HL-60/S4 (cell line): Measurements from ENCODE around the gene LACRT.

Experiments used
- in situ Hi-C: fragments of 300-500 bp; cut with MboI; formaldehyde crosslinking; loops from 2 replicates; pipeline ENCODE4 v1.14.3; 2022; ENCODE audit warnings: low sequenced_read_pairs

LACRT gene

DNA sequence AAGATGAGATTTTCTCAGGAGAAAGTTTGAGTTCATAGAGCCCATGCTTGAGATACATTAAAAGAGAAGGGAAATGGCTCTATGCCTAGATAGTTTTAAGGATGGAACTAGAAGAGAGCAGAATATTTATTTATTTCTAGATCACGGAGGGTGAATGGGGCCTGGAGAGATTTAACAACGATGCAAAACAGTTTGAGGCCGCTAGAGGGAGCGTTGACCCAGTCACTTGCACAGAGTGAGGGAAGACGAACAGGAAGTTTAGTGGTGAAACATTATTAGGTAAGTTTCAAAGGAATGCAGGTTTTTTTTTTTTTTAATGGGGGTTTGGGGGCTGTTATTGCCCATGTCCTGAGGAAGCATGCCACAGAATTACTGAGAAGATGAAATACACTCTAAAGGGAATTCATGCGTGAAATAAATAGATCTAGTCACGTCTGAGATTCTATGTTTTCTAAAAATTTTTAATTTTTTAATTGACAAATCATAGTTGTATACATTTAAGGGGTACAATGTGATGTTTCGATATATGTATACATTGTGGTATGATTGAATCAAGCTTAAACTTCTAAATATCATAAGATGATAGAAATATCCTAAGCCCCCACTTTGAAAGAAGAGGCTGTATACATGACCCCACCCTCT is 31.4 kb downstream of the LACRT start:
- in situ Hi-C loops: no loop called here

DNA sequence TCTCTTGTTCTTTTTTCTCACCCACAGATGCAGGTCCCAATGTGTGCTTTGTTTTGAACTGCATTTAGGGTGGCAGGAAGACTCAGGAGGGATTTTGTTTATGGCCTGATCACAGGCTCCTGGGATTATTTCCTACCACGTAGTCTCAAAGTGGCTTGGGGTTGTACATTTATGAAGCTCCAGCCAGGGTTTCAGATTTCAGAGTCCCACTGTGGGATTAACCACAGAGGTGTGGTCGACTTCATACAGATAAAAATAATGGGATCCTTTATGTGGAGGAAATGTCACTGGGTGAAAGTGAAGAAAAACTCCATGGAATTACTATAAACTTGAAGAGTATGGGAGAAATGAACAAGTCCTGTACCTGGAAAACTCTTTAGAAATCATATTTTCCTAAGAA is 32.0 kb downstream of the LACRT start:
- in situ Hi-C loops: no loop called here

GRCh38 chr12:54601841-54602240 is 32.9 kb downstream of the LACRT start:
- in situ Hi-C loops: no loop called here

DNA sequence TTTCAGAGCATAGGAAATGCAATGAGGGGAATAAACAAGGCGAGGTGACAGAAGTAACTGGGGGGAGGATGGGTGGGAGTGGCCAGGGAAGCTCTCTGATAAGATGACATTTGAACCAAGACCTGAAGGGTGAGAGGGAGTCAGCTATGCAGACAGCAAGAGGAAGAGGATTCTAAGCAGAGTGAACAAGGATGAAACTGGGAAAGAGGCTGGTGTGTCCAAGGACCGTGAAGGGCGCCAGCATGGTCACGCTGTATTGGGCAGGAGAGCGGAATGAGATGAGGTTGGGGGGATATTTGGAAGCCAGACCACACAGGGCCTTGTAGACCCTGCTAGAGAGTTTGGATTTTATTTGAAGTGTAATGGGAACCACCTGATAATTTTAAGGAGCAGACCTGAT is 35.7 kb downstream of the LACRT start:
- in situ Hi-C loops: no loop called here

GRCh38 chr12:54596526-54596946 is 38.2 kb downstream of the LACRT start:
- in situ Hi-C loops: no loop called here

DNA sequence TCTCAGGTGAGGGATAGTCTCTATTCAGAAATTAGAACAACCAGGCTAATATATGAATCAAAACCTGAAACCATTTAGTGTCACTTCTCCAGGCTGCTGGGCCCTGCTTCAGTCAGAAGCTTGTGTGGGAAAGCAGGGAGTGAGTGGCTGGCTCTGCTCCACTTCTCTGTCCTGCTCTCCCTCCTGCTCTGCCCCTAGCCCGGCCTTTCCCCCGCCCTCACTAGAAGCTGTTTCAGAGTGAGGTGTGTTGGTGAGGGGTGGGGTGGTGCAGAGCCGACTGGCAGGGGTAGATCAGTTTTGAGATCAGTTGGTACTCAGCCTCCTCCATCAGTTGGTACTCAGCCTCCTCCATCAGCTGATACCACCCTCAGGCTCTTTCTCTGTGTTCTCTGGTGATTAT is 39.2 kb downstream of the LACRT start:
- in situ Hi-C loops: no loop called here

GRCh38 chr12:54593725-54594124 is 41.0 kb downstream of the LACRT start:
- in situ Hi-C loops: no loop called here

DNA sequence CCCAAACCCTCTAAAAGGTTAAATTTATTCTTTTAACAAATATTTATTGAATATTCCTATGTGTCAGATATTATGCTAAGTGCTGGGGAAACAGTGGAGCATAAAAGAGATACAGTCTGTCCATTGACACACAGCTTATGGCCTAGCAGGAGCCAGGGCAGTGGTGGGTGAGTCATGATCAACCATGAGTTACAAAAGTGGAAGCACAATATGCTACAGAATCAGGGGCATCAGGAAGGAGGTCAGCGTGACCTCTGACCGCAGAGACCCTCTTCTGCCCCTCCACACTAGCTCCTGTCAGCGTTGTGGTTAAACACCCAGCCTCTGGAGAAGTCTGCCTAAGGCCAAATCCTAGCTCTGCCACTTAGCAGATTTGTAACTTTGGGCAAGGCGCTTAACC is 41.6 kb downstream of the LACRT start:
- in situ Hi-C loops: no loop called here

DNA sequence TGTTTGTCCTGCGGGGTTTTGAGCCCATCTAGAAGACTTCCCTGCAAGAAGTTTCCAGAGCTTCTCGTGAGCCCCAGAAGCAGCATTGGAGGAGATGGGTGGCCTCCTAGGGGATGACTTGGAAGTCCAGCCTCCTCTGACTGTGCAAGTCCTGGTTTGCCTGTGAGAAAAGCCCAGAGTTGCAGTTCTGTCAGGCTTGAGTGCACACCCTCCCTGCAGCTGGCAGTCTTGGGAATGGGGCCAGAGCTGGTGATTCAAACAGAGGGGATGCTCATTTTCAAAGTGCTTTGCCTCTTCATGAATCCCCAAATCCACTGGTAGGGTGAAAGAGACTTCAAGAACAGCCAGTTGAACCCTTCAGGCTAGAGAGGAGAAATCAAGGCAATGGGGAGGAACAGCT is 42.4 kb downstream of the LACRT start:
- in situ Hi-C loops: no loop called here

DNA sequence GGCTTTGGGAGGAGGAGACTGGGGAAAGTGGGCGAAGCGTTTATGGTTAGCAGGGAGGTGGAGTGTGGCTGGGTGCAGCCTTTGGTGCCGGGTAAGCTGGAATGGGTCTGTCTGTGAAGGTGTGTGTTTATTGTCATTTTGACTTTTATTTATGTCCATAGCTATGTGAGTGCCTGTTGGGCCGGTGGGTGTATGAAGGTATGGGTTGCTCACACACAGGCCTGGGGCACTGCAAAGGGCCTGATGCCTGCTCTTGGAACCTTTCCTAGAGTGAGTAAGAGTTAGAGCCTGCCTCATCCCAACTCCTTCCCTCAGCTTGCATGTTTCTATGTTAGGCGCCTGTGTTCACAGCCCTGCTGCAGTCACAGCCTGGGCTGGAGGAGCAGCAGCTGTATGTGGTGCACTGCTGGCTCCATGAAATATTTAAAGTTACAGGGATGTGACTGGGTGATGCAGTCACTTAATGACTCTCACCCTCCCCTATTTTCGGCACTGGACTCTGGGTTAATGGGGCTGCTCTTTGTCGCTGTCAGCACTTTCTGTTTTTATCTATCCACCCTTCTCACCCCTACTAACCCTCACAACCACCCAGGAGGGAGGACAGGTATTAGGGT is 43.6 kb downstream of the LACRT start:
- in situ Hi-C loops: no loop called here

DNA sequence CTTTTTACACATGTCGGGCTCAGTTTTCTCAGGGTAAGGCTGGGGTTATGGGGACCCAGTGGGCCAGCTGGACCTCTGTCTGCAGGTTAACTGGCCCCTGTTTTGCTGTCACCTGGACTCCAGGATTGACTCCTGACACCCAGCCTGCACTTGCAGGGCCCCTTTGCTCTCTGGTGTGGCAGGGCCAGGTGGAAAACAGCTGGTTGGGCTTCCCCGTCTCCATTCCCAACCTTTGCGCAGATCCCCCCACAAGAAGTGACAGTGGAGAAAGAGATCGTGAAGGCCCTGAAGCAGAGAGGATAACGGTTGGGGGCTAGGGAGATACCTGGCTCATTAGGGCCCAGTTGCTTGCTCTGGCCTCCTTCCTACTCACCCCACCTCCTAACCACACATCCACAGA is 44.7 kb downstream of the LACRT start:
- in situ Hi-C loops: no loop called here

GRCh38 chr12:54588890-54589267 is 45.8 kb downstream of the LACRT start:
- in situ Hi-C loops: no loop called here

GRCh38 chr12:54588110-54588889 is 46.4 kb downstream of the LACRT start, which contains the start of gene PPP1R1A:
Gene PPP1R1A (minus strand): TSS chr12:54588659. CDS start chr12:54588488, 171 bp downstream.
- in situ Hi-C loops: no loop called here

GRCh38 chr12:54587315-54587873 is 47.3 kb downstream of the LACRT start:
- in situ Hi-C loops: no loop called here

GRCh38 chr12:54586620-54587019 is 48.1 kb downstream of the LACRT start:
- in situ Hi-C loops: no loop called here

DNA sequence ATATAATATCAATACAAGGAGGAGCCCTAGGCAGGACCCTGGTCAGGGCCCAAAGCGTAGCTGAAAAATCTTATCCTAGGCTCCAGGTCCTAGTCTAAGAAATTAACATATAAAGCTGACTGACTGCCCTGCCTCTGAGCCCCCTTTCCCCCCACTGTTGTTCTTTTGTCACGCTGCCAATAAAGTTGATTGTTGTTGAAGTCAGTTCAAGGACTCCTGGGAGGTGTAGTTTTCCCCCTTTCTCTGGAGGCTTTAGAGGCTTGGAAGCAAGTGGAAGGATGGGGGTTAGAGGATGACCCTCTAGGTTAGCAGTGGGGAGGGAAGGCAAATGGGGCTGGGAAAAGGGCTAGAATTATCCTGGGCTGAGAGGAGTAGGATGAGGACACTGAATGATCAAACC is 49.5 kb downstream of the LACRT start:
- in situ Hi-C loops: no loop called here

DNA sequence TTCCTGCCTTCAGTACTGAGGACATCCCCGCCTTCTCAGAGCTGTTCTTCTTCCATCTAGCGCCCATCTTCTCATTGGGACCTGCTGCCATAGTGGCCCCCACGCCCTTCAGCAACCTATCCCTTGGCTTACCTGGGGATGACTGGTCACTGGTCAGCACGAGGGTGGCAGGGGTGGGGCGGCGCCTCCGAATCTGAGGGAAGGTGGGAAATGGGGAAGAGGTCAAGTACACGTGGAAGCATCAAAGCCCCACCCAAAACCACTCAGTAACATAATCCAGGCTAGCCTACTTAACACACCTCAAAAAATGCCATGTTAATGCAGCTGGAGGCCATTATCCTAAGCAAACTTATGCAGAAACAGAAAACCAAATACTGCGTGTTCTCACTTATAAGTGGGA is 50.6 kb downstream of the LACRT start:
- in situ Hi-C loops: no loop called here

DNA sequence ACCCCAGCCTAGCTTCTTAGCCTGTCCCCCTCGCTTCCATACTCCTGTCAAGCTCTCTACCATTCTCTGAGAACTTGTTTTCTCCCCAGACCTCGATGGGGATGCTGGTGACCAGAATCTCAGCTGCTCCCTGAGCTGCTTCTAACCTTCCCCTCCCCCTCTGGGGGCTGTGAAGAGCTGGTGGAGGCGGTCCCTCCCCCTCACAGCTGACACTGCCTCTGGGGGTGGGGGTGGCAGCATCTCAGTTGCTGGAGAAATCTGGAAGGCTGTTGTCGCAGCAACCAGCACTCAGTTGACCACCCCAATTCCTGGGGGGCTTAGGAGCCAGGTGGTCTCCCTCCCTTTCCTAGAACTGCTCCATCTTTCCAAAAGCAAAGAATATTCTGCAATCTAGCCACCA is 51.0 kb downstream of the LACRT start:
- in situ Hi-C loops: no loop called here

GRCh38 chr12:54581412-54581811 is 53.3 kb downstream of the LACRT start:
- in situ Hi-C loops: no loop called here
